Hepatocyte (in vitro differentiated cells): ENCODE data around the gene DNM2. TPM values are rescaled to one million over a fixed set of nuclear protein-coding genes. Genes with fewer than 3 reads are reported as not detected.

ENCODE experiments used
- DNase-seq: peaks from one replicate; pipeline ENCODE4 v3.0.0-alpha.2; 2016; ENCODE audit warnings: low spot score
- H2AFZ ChIP-seq: fragments of 200-600 bp; sonication (generic); 2 replicates; pipeline ENCODE4 v1.6.0; 2016; ENCODE audit warnings: antibody characterized with exemption, mild to moderate bottlenecking
- H3K27ac ChIP-seq: fragments of 200-600 bp; sonication (generic); 2 replicates; pipeline ENCODE4 v1.5.1; 2016; ENCODE audit warnings: mild to moderate bottlenecking
- H3K27me3 ChIP-seq: fragments of 200-600 bp; sonication (generic); 2 replicates; pipeline ENCODE4 v1.6.1; 2016
- H3K36me3 ChIP-seq: fragments of 200-600 bp; sonication (generic); replicated peaks from 2 replicates; pipeline ENCODE4 v1.5.1; 2016; ENCODE audit warnings: low read depth; ENCODE audit not compliant: insufficient read depth
- H3K4me1 ChIP-seq: fragments of 200-600 bp; sonication (generic); 2 replicates; pipeline ENCODE4 v1.5.1; 2016; ENCODE audit warnings: mild to moderate bottlenecking, moderate library complexity; ENCODE audit not compliant: insufficient read depth
- H3K4me2 ChIP-seq: fragments of 200-600 bp; sonication (generic); 2 replicates; pipeline ENCODE4 v1.6.0; 2016
- H3K4me3 ChIP-seq: fragments of 200-600 bp; sonication (generic); 2 replicates; pipeline ENCODE4 v1.5.1; 2016; ENCODE audit warnings: mild to moderate bottlenecking
- H3K79me2 ChIP-seq: fragments of 200-600 bp; sonication (generic); 2 replicates; pipeline ENCODE4 v1.6.0; 2017; ENCODE audit warnings: mild to moderate bottlenecking
- H3K9me2 ChIP-seq: fragments of 200-600 bp; sonication (generic); replicated peaks from 2 replicates; pipeline ENCODE4 v1.6.0; 2017; ENCODE audit warnings: mild to moderate bottlenecking; ENCODE audit not compliant: insufficient read depth
- H3K9me3 ChIP-seq: fragments of 200-600 bp; sonication (generic); 2 replicates; pipeline ENCODE4 v1.5.1; 2016; ENCODE audit warnings: low read depth, mild to moderate bottlenecking
- H4K20me1 ChIP-seq: fragments of 200-600 bp; sonication (generic); 2 replicates; pipeline ENCODE4 v1.6.0; 2016; ENCODE audit warnings: mild to moderate bottlenecking; ENCODE audit not compliant: insufficient read depth, poor library complexity, severe bottlenecking
- CTCF ChIP-seq: fragments of 200-600 bp; sonication (generic); IDR thresholded peaks from 2 replicates; pipeline ENCODE4 v1.5.1; 2016; ENCODE audit warnings: antibody characterized with exemption, mild to moderate bottlenecking; ENCODE audit not compliant: poor library complexity
- EZH2 ChIP-seq: fragments of 200-600 bp; sonication (generic); IDR thresholded peaks from 2 replicates; pipeline ENCODE4 v1.6.1; 2016; ENCODE audit warnings: antibody characterized with exemption, mild to moderate bottlenecking, borderline replicate concordance
- EZH2phosphoT487 ChIP-seq: fragments of 200-600 bp; sonication (generic); IDR thresholded peaks from one replicate; pipeline ENCODE4 v1.6.1; 2018; ENCODE audit warnings: antibody characterized with exemption, mild to moderate bottlenecking, low read depth, moderate library complexity; ENCODE audit not compliant: unreplicated experiment, severe bottlenecking
- WGBS: methylation state at CpG from one replicate; pipeline ENCODE4 v1.1.6; 2016; ENCODE audit warnings: low lambda C conversion rate; ENCODE audit errors: missing lambda C conversion rate; 5-methylcytosine and 5-hydroxymethylcytosine counted together
- polyA plus RNA-seq: library from polyadenylated mRNA; unstranded; fragments of >200 nt; fragmentation: Nextera tagmentation; extraction: Ambion mirVana; gene quantifications from 2 replicates; pipeline ENCODE4 v1.2.1, GENCODE V29; 2016
- total RNA-seq: library from RNA; depleted of rRNA; stranded (reverse); fragments of >200 nt; gene quantifications from 2 replicates; pipeline ENCODE4 v1.2.3, GENCODE V29; 2014

Gene DNM2
- total and polyA plus RNA-seq, 2 experiments from 2014 or later = 93.9 to 130 TPM

GRCh38 chr19:10852098-10852800 lies 134.4 kb downstream of the DNM2 start:
- Histone ChIP-seq H3K79me2 (no peaks in the 10 kb centered on the region), H2AFZ (no peak overlapping the region), H3K27ac (no peak overlapping the region), H3K4me1 (no peaks in the 10 kb centered on the region), H3K9me2 (no peaks in the 10 kb centered on the region), H3K27me3 (no peaks in the 10 kb centered on the region), H3K9me3 (no peaks in the 10 kb centered on the region), H3K36me3 (no peaks in the 10 kb centered on the region), H4K20me1 (no peaks in the 10 kb centered on the region), H3K4me3 (no peak overlapping the region), H3K4me2 (no peak overlapping the region)
- TF ChIP-seq CTCF (no peak), EZH2 (no peak), EZH2phosphoT487 (no peak)
- DNase-seq = no peak
- 84% methylated on average over 7 of the region's 7 CpGs for WGBS

- H3K27me3 ChIP-seq = no peaks in the 10 kb centered on the region
- no peak overlapping the region for H3K27ac ChIP-seq
- no peak overlapping the region for H3K4me2 ChIP-seq
- TF ChIP-seq EZH2 (no peak), EZH2phosphoT487 (no peak), CTCF (no peak)
- H3K4me1 ChIP-seq = no peaks in the 10 kb centered on the region
- no peak overlapping the region for H3K4me3 ChIP-seq
- 85% methylated on average over 7 of the region's 7 CpGs for WGBS
- H2AFZ ChIP-seq = no peak overlapping the region
- no peaks in the 10 kb centered on the region for H3K9me2 ChIP-seq
- no peak for DNase-seq
- H3K9me3 ChIP-seq = no peaks in the 10 kb centered on the region
- H4K20me1 ChIP-seq = no peaks in the 10 kb centered on the region
- H3K36me3 ChIP-seq = no peaks in the 10 kb centered on the region
- no peaks in the 10 kb centered on the region for H3K79me2 ChIP-seq
Observed at GRCh38 chr19:10852941-10853340, 135.1 kb downstream of the DNM2 start.

- Histone ChIP-seq H4K20me1 (no peaks in the 10 kb centered on the region), H3K9me2 (no peaks in the 10 kb centered on the region), H3K4me1 (no peaks in the 10 kb centered on the region), H3K9me3 (no peaks in the 10 kb centered on the region), H3K27me3 (no peaks in the 10 kb centered on the region), H3K4me2 (no peak overlapping the region), H3K27ac (no peak overlapping the region), H3K4me3 (no peak overlapping the region), H3K36me3 (no peaks in the 10 kb centered on the region), H3K79me2 (no peaks in the 10 kb centered on the region), H2AFZ (no peak overlapping the region)
- no peak for DNase-seq
- TF ChIP-seq EZH2phosphoT487 (no peak), EZH2 (no peak), CTCF (no peak)
- 81% methylated on average over 7 of the region's 7 CpGs for WGBS
Observed at GRCh38 chr19:10854350-10855089, 136.6 kb downstream of the DNM2 start.
